RKO (cell line): ENCODE measurements around the gene SBF2.

Source experiments
- DNase-seq: peaks from one replicate; pipeline ENCODE4 v3.0.0-alpha.2; 2016; ENCODE audit warnings: low spot score

SBF2 gene

GRCh38 chr11:10293423-10294289, at the start of gene SBF2:
Gene SBF2, minus strand, starts transcription at chr11:10294219. Its CDS starts 150 bp downstream, at chr11:10294069.
- DNase-seq: peak; percentile 97

DNA sequence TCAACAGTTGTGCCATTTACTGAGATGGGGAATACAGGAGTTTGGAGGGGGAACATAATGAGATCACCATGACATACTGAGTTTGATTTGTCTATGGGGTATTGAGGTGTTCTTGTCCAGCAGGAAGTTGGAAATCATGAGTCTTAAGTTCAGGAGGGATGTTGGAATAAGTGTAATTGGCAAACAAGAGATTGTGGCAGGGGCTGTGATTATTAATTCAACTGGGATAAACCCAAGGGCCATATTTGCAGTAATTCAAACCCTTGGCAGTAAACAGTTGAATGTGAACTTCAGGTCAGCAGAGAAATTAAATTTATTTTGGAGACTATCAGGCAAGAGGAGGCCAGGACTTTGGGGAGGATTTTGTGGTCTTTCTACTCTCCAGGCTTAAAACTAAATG, 44.3 kb upstream of the SBF2 start:
- DNase-seq: no peak

- no peak for DNase-seq
Observed at GRCh38 chr11:10333490-10333889, 39.5 kb upstream of the SBF2 start.

DNA sequence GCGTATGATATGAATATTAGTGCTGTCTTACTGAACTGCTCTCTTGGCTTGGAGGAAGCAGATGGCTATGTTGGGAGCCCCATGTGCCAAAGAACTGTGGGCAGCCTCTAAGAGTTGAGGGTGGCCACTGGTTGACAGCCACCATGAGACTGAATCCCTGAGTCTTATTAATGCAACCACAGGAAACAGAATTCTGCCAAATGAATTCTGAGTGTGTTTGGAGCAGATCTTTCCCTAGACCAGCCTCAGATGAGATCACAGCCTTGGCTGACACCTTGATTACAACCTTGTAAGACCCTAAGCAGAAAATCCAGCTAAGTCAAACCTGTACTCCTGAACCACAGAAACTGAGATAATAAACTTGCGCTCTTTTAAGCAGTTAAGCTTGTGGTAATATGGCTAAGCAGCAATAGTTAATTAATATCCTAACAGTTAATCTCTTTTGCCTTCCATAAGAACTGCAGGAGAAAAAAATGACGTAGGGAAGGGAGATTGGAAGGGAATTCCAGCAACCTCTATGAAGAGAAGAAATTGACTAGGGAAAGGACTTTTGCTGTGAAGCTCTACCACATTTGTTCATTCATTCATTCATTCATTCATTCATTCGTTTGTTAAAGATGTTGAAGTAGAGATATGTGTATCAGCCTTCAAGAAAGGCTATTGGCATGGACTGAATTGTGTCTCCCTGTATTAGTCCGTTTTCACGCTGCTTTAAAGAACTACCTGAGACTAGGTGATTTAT, 37.7 kb upstream of the SBF2 start:
- no peak for DNase-seq

DNA sequence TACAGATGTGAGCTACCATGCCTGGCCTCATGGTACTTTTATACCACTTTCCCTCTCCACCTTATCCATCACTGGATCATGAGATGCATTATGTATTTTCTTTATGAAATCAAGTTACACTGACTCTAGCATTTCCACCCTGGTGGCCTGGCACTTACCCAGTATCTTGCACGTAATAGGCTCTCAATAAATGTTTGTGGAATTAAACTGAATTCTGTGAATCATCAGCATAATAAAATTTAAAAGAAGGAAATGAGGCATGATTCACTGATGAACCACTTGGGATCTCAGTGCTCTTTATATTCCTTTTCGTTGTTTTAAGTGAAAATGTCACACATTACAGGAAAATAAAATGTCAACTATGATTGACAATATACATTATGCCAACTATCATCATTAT, 35.9 kb upstream of the SBF2 start:
- DNase-seq: peak; percentile 48

- no peak for DNase-seq
Observed at GRCh38 chr11:10329356-10329755, 35.3 kb upstream of the SBF2 start.

DNA sequence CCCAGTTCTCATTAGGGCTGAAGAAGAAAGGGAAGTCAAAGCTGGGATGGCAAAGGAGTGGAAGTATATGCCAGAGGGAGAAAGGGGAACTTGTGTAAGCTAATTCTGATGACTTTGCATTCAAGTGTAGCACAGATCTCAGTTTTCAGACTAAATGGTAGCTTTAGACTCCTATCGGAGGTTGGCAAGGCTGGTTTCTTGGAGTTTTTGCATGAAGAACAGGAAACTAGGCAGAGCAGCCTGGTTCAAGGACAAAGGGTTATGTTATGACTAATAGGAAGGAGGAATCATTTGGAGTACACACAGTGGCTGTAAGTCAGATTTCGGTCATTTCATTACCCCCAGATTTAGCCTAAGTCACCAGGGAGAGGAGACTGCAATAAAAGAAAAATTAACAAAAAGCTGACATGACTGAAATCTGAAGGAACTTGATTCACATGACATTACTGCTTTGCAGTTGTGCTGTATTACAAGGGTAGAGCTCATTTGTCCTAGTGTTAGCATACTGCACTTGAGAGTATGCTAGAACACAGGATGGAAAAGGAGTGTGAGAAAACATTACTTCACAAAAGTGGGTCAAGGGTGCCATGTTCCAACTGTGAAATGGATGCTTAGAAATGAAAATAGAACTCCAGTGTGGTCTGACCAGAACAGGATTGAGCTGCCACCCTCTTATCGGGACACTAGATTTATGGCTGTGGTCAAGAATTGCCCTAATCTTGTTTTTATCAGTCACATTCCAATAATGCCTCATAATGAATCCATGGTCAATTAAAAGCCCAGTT, 34.5 kb upstream of the SBF2 start:
- peak; percentile 57 for DNase-seq

DNA sequence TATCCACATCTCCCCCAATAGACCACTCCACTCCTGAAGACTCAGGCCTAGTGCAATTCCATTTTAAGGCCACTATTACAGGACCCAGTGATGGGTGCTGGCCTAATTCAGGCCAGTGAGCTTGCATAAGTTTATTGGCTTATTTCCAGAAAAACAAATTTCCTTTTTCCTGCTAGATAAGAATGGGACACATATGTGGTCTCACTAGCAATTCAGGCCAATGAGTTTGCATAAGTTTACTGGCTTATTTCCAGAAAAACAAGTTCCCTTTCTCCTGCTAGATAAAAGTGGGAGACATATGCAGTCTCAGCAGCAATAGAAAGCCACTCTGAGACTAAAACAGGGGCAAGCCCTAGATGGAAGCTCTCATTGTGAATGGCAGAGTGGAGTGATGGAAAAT, 33.2 kb upstream of the SBF2 start:
- DNase-seq: no peak

GRCh38 chr11:10326012-10326964, 32.3 kb upstream of the SBF2 start:
- DNase-seq: no peak

DNA sequence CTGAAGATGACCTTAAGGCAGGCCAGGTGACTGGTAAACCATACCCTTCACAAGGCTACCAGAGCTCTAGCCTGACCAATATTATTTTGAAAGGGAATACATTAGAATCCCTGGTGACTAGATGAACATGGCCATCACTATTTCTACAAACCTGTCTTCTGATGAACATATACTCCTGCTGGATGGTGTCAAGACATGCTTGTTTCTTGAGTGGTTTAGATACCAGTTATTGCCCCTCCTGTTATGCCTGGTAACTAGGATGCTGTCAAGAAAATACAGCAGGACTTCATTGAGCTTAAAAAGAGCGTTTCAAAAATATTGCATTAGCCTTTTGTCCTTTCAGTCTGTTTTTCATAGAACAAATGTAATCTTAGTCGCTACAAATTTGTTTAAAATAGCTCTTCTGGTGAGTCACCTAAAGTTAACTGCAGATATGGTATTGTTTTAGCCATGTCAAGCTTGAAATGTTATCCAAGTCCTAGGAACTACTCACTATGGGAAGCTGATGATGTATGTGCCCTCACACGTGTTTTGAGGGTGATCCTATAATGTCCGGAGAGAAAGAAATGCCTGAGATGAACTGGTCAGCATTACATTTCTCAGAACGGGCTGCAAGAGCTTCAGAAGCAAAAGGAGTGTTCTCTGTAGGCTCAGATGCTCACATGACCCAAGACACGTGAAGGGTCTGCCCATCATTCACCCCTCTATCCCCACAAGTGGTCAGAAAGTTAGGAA, 31.4 kb upstream of the SBF2 start:
- no peak for DNase-seq

DNA sequence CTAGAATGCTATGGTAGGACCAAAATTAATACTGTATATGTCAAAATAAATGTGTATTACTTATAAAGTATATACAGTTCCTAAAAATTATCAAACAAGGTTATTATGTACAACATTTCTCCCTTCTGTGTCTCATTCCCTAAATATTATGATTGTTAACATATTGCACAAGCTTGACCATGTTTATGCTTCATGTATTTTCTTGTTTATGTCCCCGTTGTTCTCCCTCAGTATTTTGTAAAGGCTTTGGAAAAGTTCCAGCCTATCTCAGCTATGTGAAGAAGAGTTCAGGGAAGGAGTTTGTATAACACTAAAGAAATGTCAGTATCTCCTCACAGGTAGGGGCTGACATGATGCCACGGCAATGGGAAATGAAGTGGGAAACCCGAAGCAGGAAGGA, 30.5 kb upstream of the SBF2 start:
- no peak for DNase-seq

DNA sequence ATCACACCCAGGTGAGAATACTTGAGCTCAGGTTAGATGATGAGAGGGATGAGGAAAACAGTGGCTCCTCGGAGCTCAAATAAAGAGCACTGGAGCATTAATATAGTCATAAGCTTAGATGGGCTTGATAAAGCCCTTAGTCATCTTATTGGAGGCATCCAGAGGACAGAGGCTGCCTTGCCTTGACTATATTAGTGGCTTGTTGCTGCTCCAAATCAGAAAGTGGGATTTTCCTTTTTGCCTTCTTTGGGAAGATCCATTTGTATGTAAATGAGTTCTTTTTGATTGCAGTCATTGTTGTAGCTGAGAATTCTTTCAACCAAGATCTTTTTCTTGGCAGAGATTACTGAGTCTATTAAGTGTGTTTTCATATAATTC, 29.8 kb upstream of the SBF2 start:
- no peak for DNase-seq

GRCh38 chr11:10322830-10323792, 29.1 kb upstream of the SBF2 start:
- peak; percentile 86 for DNase-seq

- no peak for DNase-seq
Observed at GRCh38 chr11:10322401-10322800, 28.4 kb upstream of the SBF2 start.

DNA sequence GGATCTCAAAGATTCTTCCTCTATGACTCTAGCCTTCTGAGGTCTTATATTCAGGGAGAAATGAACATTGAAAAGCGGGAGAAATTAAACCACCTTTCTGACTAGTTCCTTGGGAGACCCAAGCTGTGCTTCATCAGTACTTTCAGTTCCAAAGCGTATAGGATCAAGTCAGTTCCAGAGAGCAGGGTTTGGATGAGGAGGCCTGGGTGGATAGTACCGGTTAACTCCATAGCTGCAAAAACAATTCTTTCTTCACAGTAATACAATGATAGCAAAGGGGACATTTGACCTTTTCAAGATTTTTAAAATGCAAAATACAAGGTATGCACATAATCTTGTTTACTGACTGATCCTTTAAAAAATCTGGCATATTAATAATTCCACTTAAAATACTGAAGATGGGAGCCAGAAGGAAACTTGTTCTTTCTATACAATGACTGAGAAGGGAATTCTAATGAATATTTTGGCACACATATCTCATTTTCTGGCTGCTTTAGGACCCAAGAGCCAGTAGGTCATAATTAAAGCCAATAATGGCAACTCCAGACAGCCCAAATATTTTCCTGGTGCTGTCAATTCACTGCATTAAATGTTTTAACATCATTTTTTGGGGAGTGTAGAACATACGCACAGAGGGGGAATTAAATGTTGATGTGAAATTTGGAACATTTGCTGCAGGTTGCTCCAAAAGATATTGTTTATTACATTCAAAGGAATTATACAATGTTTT, 26.9 kb upstream of the SBF2 start:
- no peak for DNase-seq

GRCh38 chr11:10319702-10320558, 25.9 kb upstream of the SBF2 start:
- DNase-seq: no peak

DNA sequence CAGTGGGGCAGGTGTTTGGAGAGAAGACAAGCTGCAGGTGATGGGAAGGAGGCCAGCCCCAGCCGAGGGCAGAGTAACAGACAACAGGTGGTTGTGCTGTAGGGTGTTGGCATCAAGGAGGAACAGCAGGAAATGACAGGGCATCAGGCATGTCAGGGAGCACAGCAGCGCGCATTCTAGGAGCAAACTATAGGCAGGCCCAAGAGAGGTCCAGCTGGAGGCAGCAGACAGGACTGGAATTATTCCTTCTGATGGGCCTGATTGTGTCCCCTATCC, 24.4 kb upstream of the SBF2 start:
- DNase-seq: no peak
